GM12891 (cell line): ENCODE data around the gene NOTCH4.
"Not testable (repeated sequence)": the region's sequence is repeated elsewhere in the genome, so short reads cannot be mapped to it uniquely, and the experiment has no call there.

Source experiments
- POLR2A ChIP-seq: IDR thresholded peaks from 2 replicates; pipeline ENCODE4 v1.6.1; 2011; ENCODE audit warnings: low read depth, low read length, control low read depth
- POLR2AphosphoS5 ChIP-seq: IDR thresholded peaks from 2 replicates; pipeline ENCODE4 v1.6.1; 2011; ENCODE audit warnings: low read depth, low read length, control low read depth
- TAF1 ChIP-seq: IDR thresholded peaks from 2 replicates; pipeline ENCODE4 v1.6.1; 2011; ENCODE audit warnings: low read depth, low read length, control low read depth

DNA sequence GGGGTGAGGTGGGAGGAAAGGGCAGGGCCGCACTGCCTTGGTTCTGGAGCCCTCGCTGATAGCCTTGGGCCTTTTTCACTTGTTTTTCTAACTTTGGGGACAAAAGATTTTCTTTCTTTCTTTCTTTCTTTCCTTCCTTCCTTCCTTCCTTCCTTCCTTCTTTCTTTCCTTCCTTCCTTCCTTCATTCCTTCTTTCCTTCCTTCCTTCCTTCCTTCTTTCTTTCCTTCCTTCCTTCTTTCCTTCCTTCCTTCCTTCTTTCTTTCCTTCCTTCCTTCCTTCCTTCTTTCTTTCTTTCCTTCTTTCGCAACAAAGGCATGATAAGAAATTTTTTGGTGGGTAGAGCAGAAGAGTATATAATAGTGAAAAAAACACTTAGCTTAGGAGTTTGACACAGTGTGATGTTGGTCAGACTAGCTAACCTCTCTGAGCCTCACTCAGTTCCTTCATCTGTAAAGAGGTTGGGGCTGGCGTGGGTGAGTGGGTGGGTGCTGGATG is 18.5 kb upstream of the NOTCH4 start:
- TF ChIP-seq TAF1, POLR2A, POLR2AphosphoS5: not testable (repeated sequence)
